VCaP (cell line): ENCODE data around the gene SLC22A4.

Experiments used
- H3K27ac ChIP-seq: fragments of 450-650 bp; 2 replicates; pipeline ENCODE4 v1.5.1; 2017
- TF ChIP-seq, protein P1 (sequence below): fragments of 450-650 bp; conservative IDR thresholded peaks from 2 replicates; pipeline ENCODE4 v1.5.1; 2017; ENCODE audit warnings: mild to moderate bottlenecking, moderate library complexity

SLC22A4 gene

DNA sequence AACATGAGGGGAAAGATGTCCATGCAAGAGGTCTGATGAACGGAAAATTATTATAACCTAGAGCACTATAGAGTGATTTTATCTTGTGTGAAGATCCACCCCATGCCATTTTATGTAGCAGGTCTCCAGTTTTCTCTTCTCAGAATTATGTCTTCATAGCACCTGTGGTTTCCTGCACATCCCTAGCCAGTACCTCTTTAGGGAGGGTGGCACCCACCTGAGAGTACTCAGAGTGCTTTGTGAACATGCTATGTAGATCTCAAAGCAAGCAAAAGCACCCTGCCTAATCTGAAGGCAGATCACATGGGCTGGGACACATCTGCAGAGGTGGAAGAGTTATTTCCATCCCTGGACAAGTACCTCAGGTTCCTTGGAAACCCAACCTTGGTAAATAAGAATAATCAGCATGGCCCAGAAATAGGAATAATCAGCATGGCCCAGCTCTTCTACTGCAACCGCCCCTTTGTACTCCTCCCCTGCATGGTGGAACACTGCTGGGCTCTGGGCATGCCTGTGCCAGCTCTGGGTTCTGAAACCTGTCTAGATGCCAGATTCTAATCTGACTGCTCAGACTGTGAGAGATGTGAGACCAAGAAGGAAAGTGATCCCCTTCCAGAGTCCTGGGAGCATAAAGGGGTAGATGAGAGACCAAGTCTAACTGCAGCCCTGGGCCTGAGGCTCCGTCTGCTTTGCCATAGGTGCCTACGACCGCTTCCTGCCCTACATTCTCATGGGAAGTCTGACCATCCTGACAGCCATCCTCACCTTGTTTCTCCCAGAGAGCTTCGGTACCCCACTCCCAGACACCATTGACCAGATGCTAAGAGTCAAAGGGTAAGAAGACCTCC, 99.0 kb downstream of the SLC22A4 start:
- no peak overlapping the region for H3K27ac ChIP-seq
- TF ChIP-seq, protein P1, sequence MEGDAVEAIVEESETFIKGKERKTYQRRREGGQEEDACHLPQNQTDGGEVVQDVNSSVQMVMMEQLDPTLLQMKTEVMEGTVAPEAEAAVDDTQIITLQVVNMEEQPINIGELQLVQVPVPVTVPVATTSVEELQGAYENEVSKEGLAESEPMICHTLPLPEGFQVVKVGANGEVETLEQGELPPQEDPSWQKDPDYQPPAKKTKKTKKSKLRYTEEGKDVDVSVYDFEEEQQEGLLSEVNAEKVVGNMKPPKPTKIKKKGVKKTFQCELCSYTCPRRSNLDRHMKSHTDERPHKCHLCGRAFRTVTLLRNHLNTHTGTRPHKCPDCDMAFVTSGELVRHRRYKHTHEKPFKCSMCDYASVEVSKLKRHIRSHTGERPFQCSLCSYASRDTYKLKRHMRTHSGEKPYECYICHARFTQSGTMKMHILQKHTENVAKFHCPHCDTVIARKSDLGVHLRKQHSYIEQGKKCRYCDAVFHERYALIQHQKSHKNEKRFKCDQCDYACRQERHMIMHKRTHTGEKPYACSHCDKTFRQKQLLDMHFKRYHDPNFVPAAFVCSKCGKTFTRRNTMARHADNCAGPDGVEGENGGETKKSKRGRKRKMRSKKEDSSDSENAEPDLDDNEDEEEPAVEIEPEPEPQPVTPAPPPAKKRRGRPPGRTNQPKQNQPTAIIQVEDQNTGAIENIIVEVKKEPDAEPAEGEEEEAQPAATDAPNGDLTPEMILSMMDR = no peak
